ENCODE measurements around the gene AHR. TPM values are rescaled to one million over a fixed set of nuclear protein-coding genes. Genes with fewer than 3 reads are reported as not detected.

The AHR gene
- total RNA-seq, 1 donor from 2014 or later, result 73.9 TPM

DNA sequence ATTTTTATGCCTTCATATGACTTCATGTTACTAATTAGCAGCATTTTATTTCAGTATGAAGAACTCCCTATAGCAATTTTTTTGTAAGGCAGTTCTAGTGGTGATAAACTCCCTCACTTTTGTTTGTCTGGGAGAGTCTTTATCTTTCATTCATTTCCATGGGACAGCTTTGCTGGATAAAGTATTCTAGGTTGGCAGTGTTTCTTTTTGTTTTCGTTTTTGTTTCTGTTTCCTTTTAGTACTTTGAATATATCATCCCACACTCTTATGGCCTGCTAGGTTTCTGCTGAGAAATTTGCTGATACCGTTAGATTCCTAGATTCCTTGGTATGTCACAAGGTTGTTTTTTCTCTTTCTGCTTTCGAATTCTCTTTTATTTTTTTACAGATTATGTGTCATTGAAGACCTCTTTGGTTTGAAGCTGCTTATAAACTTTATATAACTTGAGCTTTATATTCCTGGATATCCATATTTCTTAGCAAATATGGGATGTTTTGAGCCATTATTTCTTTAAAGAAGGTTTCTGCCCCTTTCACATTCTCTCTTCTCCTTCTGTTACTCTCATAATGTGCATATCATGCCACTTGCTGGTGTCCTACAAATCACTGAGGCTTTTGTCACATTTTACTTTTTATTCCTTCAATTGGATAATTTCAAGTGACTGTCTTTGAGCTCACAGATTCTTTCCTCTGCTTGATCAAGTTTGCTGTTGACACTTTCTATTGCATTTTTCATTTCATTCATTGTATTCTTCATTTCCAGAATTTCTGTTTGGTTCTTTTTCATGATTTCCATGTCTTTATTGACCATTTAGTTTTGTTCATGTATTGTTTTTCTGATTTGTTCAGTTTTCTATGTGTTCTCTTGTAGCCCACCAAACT is 28.9 kb upstream of the AHR start:
- no peak for DNase-seq (ENCODE audit: low spot score)
- TF ChIP-seq, protein P1, sequence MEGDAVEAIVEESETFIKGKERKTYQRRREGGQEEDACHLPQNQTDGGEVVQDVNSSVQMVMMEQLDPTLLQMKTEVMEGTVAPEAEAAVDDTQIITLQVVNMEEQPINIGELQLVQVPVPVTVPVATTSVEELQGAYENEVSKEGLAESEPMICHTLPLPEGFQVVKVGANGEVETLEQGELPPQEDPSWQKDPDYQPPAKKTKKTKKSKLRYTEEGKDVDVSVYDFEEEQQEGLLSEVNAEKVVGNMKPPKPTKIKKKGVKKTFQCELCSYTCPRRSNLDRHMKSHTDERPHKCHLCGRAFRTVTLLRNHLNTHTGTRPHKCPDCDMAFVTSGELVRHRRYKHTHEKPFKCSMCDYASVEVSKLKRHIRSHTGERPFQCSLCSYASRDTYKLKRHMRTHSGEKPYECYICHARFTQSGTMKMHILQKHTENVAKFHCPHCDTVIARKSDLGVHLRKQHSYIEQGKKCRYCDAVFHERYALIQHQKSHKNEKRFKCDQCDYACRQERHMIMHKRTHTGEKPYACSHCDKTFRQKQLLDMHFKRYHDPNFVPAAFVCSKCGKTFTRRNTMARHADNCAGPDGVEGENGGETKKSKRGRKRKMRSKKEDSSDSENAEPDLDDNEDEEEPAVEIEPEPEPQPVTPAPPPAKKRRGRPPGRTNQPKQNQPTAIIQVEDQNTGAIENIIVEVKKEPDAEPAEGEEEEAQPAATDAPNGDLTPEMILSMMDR (IDR thresholded peaks at IDR 0.05; ENCODE audit: unreplicated experiment), result no peak
- Mint-ChIP-seq H3K27ac (ENCODE audit: unreplicated experiment) (no peak overlapping the region), H3K9me3 (ENCODE audit: unreplicated experiment) (peaks cover 8% of the 10 kb centered on the region), H3K4me1 (ENCODE audit: unreplicated experiment) (no peaks in the 10 kb centered on the region), H3K27me3 (ENCODE audit: unreplicated experiment) (peaks cover 3% of the 10 kb centered on the region), H3K4me3 (ENCODE audit: unreplicated experiment) (no peak overlapping the region), H3K36me3 (ENCODE audit: low read depth, unreplicated experiment) (peaks cover 3% of the 10 kb centered on the region)

DNA sequence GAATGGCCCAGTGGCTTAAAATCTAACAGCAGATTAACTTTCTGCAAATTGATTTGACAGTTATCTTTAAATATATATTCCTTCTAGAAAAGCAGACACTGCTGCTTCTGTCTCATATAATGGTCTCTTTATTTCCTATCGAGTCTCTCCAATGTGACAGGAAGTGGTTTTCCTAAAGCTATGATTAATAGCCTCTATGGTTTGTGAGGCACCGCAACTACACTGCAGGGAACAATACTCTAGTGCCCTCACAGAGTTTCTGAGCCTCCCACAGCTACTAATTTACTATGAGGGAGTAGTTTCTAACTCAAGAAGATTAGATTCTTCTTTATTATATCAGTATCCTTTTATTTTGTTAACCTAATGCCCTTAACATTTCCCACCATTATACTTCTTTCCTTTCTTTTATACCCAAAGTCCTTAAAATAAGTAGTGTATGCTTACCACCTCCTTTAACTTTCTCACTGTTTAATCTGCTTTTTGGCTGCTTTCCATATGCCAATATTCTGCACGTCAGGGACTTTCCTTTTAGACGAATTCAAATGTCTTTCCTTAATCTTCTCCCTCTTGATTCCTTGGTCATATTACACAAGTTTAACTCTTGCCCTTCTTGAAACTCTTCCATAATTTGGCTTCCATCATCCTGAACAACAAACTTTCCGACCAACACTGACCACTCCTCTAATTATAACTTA is 23.8 kb upstream of the AHR start:
- DNase-seq (ENCODE audit: low spot score), result no peak
- TF ChIP-seq, protein P1 (IDR thresholded peaks at IDR 0.05; ENCODE audit: unreplicated experiment), result no peak
- peaks cover 2% of the 10 kb centered on the region for H3K36me3 Mint-ChIP-seq (ENCODE audit: low read depth, unreplicated experiment)
- peaks cover 3% of the 10 kb centered on the region for H3K27me3 Mint-ChIP-seq (ENCODE audit: unreplicated experiment)
- no peaks in the 10 kb centered on the region for H3K4me1 Mint-ChIP-seq (ENCODE audit: unreplicated experiment)
- peaks cover 7% of the 10 kb centered on the region for H3K9me3 Mint-ChIP-seq (ENCODE audit: unreplicated experiment)
- no peak overlapping the region for H3K4me3 Mint-ChIP-seq (ENCODE audit: unreplicated experiment)
- H3K27ac Mint-ChIP-seq (ENCODE audit: unreplicated experiment), result no peak overlapping the region

DNA sequence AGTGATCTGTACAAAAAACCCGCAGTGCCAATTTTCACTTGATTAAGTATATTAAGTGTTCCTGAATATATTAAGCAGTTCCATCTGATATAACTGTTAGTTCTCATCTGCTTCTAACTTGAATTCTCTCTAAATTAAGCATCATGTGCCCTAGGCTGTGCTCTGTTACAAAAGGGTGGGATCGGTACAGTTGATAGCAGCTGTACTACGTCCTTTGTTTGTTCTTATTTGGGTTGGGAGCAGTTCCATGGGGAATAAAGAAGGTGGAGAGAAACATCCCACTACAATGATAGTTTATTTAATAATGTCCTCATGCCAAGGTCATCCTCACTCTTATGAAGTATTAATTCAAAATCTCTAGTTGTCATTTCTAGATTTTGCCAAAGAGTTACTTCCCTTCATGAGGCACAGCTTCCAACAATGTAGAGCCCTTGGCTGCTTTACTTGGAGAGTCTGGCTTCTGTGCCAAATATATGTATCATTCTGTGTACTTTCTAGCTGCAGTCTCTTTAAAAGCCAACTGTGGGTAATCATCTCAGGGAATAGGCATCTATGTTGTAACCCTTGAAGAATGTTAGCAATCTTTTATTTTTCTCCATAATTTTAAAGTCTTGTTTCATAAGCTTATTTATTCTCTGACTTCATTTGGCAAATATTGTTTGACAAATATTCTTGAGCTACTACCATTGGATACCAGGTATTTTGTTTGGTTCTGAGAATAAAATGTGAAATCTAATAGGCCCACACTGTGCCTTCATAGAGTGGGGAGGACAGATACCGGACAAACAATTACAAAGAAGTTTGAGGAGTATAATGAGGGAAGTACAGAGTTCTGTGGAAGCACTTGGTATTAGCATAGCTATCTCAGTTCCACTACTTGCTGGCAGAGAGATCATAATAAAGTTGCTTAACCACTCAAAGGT is 22.4 kb upstream of the AHR start:
- Mint-ChIP-seq H3K4me3 (ENCODE audit: unreplicated experiment) (no peak overlapping the region), H3K27ac (ENCODE audit: unreplicated experiment) (no peak overlapping the region), H3K36me3 (ENCODE audit: low read depth, unreplicated experiment) (no peaks in the 10 kb centered on the region), H3K9me3 (ENCODE audit: unreplicated experiment) (peaks cover 4% of the 10 kb centered on the region), H3K4me1 (ENCODE audit: unreplicated experiment) (no peaks in the 10 kb centered on the region), H3K27me3 (ENCODE audit: unreplicated experiment) (no peaks in the 10 kb centered on the region)
- DNase-seq (ENCODE audit: low spot score), result no peak
- TF ChIP-seq, protein P1 (IDR thresholded peaks at IDR 0.05; ENCODE audit: unreplicated experiment), result no peak

DNA sequence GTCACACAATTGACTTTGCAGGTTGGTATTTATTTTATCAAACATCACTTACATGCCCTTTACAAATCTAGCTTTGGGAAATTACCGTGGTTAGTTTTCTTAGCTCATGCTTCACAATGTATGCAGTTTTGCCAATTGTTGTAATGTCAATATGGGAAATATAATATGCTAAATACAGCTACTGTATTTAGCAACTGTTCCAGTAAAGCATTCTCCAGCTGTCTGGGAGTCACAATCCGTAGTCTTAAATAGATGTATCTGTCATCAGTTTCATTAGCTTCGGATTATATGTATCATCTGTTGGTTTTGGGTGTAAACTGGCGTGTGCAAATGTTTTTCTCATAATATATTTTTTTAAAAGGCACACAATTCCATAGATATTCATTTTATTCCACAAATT is 19.4 kb upstream of the AHR start:
- TF ChIP-seq, protein P1 (IDR thresholded peaks at IDR 0.05; ENCODE audit: unreplicated experiment), result no peak
- no peak overlapping the region for H3K27ac Mint-ChIP-seq (ENCODE audit: unreplicated experiment)
- H3K36me3 Mint-ChIP-seq (ENCODE audit: low read depth, unreplicated experiment), result no peaks in the 10 kb centered on the region
- H3K4me1 Mint-ChIP-seq (ENCODE audit: unreplicated experiment), result no peaks in the 10 kb centered on the region
- DNase-seq (ENCODE audit: low spot score), result no peak
- no peaks in the 10 kb centered on the region for H3K27me3 Mint-ChIP-seq (ENCODE audit: unreplicated experiment)
- no peak overlapping the region for H3K4me3 Mint-ChIP-seq (ENCODE audit: unreplicated experiment)
- H3K9me3 Mint-ChIP-seq (ENCODE audit: unreplicated experiment), result no peaks in the 10 kb centered on the region

Measured in endothelial cell (in vitro differentiated cells).